Astrocyte (in vitro differentiated cells and primary cell): Measurements from ENCODE around the gene OPA3. TPM values are rescaled to one million over a fixed set of nuclear protein-coding genes. Genes with fewer than 3 reads are reported as not detected.
A peak's percentile ranks its signal among the peaks of the same experiment; 100 is the strongest.
"Not testable (repeated sequence)": the region's sequence is repeated elsewhere in the genome, so short reads cannot be mapped to it uniquely, and the experiment has no call there.

Source experiments
- DNase-seq: peaks from one replicate; pipeline ENCODE4 v3.0.0-alpha.2; 2010; ENCODE audit warnings: low read depth
- FAIRE-seq: peaks from 2 replicates; lab custom pipeline; 2011; peaks lifted over from hg19 to GRCh38; lab: Jason Lieb, UNC
- H2AFZ ChIP-seq: 2 replicates; pipeline ENCODE4 v1.6.0; 2012; ENCODE audit warnings: low read depth, low read length, inconsistent platforms
- H3K27ac ChIP-seq: 2 replicates; pipeline ENCODE4 v1.5.1; 2011; ENCODE audit warnings: low read depth, low read length, inconsistent platforms
- H3K27me3 ChIP-seq: 2 replicates; pipeline ENCODE4 v1.6.0; 2011; ENCODE audit warnings: low read length, inconsistent platforms; ENCODE audit not compliant: insufficient read depth
- H3K36me3 ChIP-seq: 2 replicates; pipeline ENCODE4 v1.5.1; 2011; ENCODE audit warnings: low read length, inconsistent platforms; ENCODE audit not compliant: insufficient read depth
- H3K4me1 ChIP-seq: 2 replicates; pipeline ENCODE4 v1.5.1; 2011; ENCODE audit warnings: low read length, inconsistent platforms; ENCODE audit not compliant: insufficient read depth
- H3K4me2 ChIP-seq: 2 replicates; pipeline ENCODE4 v1.6.0; 2012; ENCODE audit warnings: low read length, inconsistent platforms
- H3K4me3 ChIP-seq: 2 replicates; pipeline ENCODE4 v1.5.1; 2011; ENCODE audit warnings: low read depth, mild to moderate bottlenecking, low read length, inconsistent platforms; ENCODE audit not compliant: insufficient read depth
- H3K79me2 ChIP-seq: 2 replicates; pipeline ENCODE4 v1.6.0; 2012; ENCODE audit warnings: mild to moderate bottlenecking, low read length, inconsistent platforms; ENCODE audit not compliant: insufficient read depth
- H3K9ac ChIP-seq: 2 replicates; pipeline ENCODE4 v1.6.0; 2012; ENCODE audit warnings: mild to moderate bottlenecking, low read length, inconsistent platforms
- H3K9me3 ChIP-seq: 2 replicates; pipeline ENCODE4 v1.5.1; 2012; ENCODE audit warnings: low read depth, mild to moderate bottlenecking, low read length, inconsistent platforms; ENCODE audit not compliant: insufficient read depth
- H4K20me1 ChIP-seq: 2 replicates; pipeline ENCODE4 v1.6.0; 2012; ENCODE audit warnings: low read length, inconsistent platforms; ENCODE audit not compliant: insufficient read depth
- H3K27ac Mint-ChIP-seq: one replicate; pipeline ENCODE4 v1.8.0; 2021; ENCODE audit warnings: mild to moderate bottlenecking, mixed read lengths; ENCODE audit not compliant: unreplicated experiment
- H3K27me3 Mint-ChIP-seq: one replicate; pipeline ENCODE4 v1.8.0; 2021; ENCODE audit warnings: low read depth, mixed read lengths; ENCODE audit not compliant: unreplicated experiment
- H3K36me3 Mint-ChIP-seq: one replicate; pipeline ENCODE4 v1.8.0; 2021; ENCODE audit warnings: low read depth, mixed read lengths; ENCODE audit not compliant: unreplicated experiment
- H3K4me1 Mint-ChIP-seq: one replicate; pipeline ENCODE4 v1.8.0; 2021; ENCODE audit warnings: low read depth, mixed read lengths; ENCODE audit not compliant: unreplicated experiment
- H3K4me3 Mint-ChIP-seq: one replicate; pipeline ENCODE4 v1.8.0; 2021; ENCODE audit warnings: mild to moderate bottlenecking, moderate library complexity, mixed read lengths; ENCODE audit not compliant: unreplicated experiment
- H3K9me3 Mint-ChIP-seq: one replicate; pipeline ENCODE4 v1.8.0; 2021; ENCODE audit warnings: mild to moderate bottlenecking, mixed read lengths; ENCODE audit not compliant: unreplicated experiment
- EZH2 ChIP-seq: IDR thresholded peaks from 2 replicates; pipeline ENCODE4 v1.6.1; 2012; ENCODE audit warnings: mild to moderate bottlenecking, low read length, inconsistent platforms; ENCODE audit not compliant: insufficient read depth
- total RNA-seq: library from RNA; stranded (reverse); gene quantifications from 2 replicates; pipeline ENCODE4 v1.2.1, GENCODE V29; 2021
- TF ChIP-seq, protein P1 (sequence below): IDR thresholded peaks from 2 replicates; pipeline ENCODE4 v1.5.1; 2011; ENCODE audit warnings: low read depth, mild to moderate bottlenecking, inconsistent platforms, low read length, moderate library complexity; ENCODE audit not compliant: insufficient read depth

OPA3 gene
- total RNA-seq, 1 donor from 2014 or later: 12.8 TPM

DNA sequence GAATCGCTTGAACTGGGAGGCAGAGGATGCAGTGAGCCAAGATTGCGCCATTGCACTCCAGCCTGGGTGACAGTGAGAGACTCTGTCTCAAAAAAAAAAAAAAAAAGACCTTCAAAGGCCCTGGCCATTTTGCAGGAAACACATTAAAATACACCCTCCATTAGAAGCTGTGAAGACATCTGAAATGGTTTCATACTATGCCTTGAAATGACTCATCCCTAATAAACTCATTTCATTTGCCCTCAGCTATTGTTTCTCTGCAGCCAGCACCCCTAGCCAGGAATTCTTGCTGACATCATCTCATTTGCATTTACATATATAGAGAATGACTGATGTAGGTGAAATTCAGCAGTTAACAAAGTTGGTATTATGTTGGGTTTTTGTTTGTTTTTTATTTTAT is 45.9 kb upstream of the OPA3 start:
- Mint-ChIP-seq H3K4me1 (peaks cover 5% of the 10 kb centered on the region), H3K27me3 (no peaks in the 10 kb centered on the region), H3K9me3 (no peaks in the 10 kb centered on the region), H3K36me3 (peaks cover 5% of the 10 kb centered on the region), H3K27ac (peak overlapping the region; percentile 84), H3K4me3 (no peak overlapping the region)
- Histone ChIP-seq H2AFZ (no peak overlapping the region), H3K27ac (peak overlapping the region; percentile 90), H3K4me3 (no peak overlapping the region), H3K4me2 (peak overlapping the region; percentile 63), H3K9ac (no peak overlapping the region), H3K36me3 (no peaks in the 10 kb centered on the region), H3K27me3 (no peaks in the 10 kb centered on the region), H3K79me2 (no peaks in the 10 kb centered on the region), H3K4me1 (peaks cover 10% of the 10 kb centered on the region), H3K9me3 (no peaks in the 10 kb centered on the region), H4K20me1 (no peaks in the 10 kb centered on the region)
- DNase-seq (peak; percentile 95), FAIRE-seq (peak; percentile 96)
- TF ChIP-seq EZH2: no peak
- TF ChIP-seq, protein P1, sequence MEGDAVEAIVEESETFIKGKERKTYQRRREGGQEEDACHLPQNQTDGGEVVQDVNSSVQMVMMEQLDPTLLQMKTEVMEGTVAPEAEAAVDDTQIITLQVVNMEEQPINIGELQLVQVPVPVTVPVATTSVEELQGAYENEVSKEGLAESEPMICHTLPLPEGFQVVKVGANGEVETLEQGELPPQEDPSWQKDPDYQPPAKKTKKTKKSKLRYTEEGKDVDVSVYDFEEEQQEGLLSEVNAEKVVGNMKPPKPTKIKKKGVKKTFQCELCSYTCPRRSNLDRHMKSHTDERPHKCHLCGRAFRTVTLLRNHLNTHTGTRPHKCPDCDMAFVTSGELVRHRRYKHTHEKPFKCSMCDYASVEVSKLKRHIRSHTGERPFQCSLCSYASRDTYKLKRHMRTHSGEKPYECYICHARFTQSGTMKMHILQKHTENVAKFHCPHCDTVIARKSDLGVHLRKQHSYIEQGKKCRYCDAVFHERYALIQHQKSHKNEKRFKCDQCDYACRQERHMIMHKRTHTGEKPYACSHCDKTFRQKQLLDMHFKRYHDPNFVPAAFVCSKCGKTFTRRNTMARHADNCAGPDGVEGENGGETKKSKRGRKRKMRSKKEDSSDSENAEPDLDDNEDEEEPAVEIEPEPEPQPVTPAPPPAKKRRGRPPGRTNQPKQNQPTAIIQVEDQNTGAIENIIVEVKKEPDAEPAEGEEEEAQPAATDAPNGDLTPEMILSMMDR: no peak

DNA sequence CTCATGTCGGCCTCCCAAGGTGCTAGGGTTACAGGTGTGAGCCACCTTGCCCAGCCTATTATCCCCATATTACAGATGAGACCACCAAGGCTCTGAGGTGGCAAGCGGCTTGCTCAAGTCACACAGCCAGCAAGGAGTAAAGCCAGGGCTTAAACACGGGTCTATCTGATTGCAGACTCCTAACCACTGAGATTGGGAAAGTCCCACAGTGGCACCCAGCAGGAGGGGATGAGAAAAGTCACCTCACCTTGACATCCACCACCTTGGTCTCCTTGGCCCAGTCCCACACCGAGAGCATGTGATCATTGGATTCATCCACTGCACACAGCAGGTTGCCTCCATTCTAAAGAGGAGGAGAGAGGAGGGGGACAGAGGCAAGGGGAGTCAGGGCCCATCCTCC is 45.1 kb upstream of the OPA3 start:
- TF ChIP-seq EZH2: no peak
- TF ChIP-seq, protein P1: no peak
- no peaks in the 10 kb centered on the region for H3K36me3 ChIP-seq
- H4K20me1 ChIP-seq: no peaks in the 10 kb centered on the region
- no peak overlapping the region for H2AFZ ChIP-seq
- H3K4me1 Mint-ChIP-seq: peaks cover 5% of the 10 kb centered on the region
- DNase-seq (no peak), FAIRE-seq (no peak)
- H3K9me3 ChIP-seq: no peaks in the 10 kb centered on the region
- H3K79me2 ChIP-seq: no peaks in the 10 kb centered on the region
- peak overlapping the region; percentile 90 for H3K27ac ChIP-seq
- H3K4me2 ChIP-seq: no peak overlapping the region
- peaks cover 10% of the 10 kb centered on the region for H3K4me1 ChIP-seq
- H3K9me3 Mint-ChIP-seq: no peaks in the 10 kb centered on the region
- H3K4me3 ChIP-seq: no peak overlapping the region
- H3K36me3 Mint-ChIP-seq: peaks cover 5% of the 10 kb centered on the region
- no peaks in the 10 kb centered on the region for H3K27me3 ChIP-seq
- H3K27me3 Mint-ChIP-seq: no peaks in the 10 kb centered on the region
- no peak overlapping the region for H3K9ac ChIP-seq
- H3K4me3 Mint-ChIP-seq: no peak overlapping the region
- H3K27ac Mint-ChIP-seq: no peak overlapping the region

- H3K4me1 ChIP-seq: peaks cover 10% of the 10 kb centered on the region
- not testable (repeated sequence) for H3K9me3 ChIP-seq, H3K27ac ChIP-seq, H3K9me3 Mint-ChIP-seq, H3K9ac ChIP-seq, H3K27me3 Mint-ChIP-seq, H3K79me2 ChIP-seq, DNase-seq, H3K4me3 Mint-ChIP-seq, H3K27ac Mint-ChIP-seq, H3K4me1 Mint-ChIP-seq, H3K36me3 Mint-ChIP-seq, H3K36me3 ChIP-seq, FAIRE-seq, H3K27me3 ChIP-seq, H2AFZ ChIP-seq, H4K20me1 ChIP-seq, H3K4me2 ChIP-seq, H3K4me3 ChIP-seq
Measured at GRCh38 chr19:45628219-45628618, 43.6 kb upstream of the OPA3 start.
